PC-3 (cell line): ENCODE data around the gene TAS1R3. TPM values are rescaled to one million over a fixed set of nuclear protein-coding genes. Genes with fewer than 3 reads are reported as not detected.

ENCODE experiments used
- ATAC-seq: fragments of 200-7000 bp; cut with Tn5 transposase; 2 replicates; pipeline ENCODE4 v1.9.1; 2020; ENCODE audit warnings: mild to moderate bottlenecking, moderate library complexity
- BruUV-seq: library from RNA; stranded (reverse); fragments of 400-500 nt; replicated peaks from 2 replicates; lab custom pipeline; 2021; lab: Mats Ljungman, UMichigan
- CTCF ChIA-PET: fragments of 300-600 bp; sonication (Branson Sonifier 250); formaldehyde crosslinking; loops from one replicate; lab custom pipeline; 2022; ENCODE audit warnings: antibody characterized with exemption; lab: Charles Lee
- POLR2A ChIA-PET: fragments of 300-600 bp; sonication (Branson Sonifier 250); formaldehyde crosslinking; loops from one replicate; lab custom pipeline; 2022; ENCODE audit warnings: antibody characterized with exemption; ENCODE audit not compliant: unreplicated experiment; lab: Charles Lee
- DNase-seq: peaks from one replicate; pipeline ENCODE4 v3.0.0-alpha.2; 2015
- H2AFZ ChIP-seq: fragments of 300-600 bp; sonication (generic); 2 replicates; pipeline ENCODE4 v1.6.0; 2016; ENCODE audit warnings: antibody characterized with exemption, low read length
- H3F3A ChIP-seq: fragments of 300-600 bp; sonication (generic); one replicate; pipeline ENCODE4 v1.6.0; 2017; ENCODE audit warnings: antibody characterized with exemption, low read length, control low read depth, mild to moderate bottlenecking; ENCODE audit not compliant: unreplicated experiment
- H3K27ac ChIP-seq: fragments of 300-600 bp; sonication (generic); 2 replicates; pipeline ENCODE4 v1.5.1; 2016; ENCODE audit warnings: mild to moderate bottlenecking, low read length
- H3K27me3 ChIP-seq: fragments of 300-600 bp; sonication (generic); 2 replicates; pipeline ENCODE4 v1.6.1; 2016; ENCODE audit warnings: low read length, mixed read lengths
- H3K36me3 ChIP-seq: fragments of 300-600 bp; sonication (generic); 2 replicates; pipeline ENCODE4 v1.6.1; 2016; ENCODE audit warnings: low read depth, mixed run types, low read length, mixed read lengths
- H3K4me1 ChIP-seq: fragments of 300-600 bp; sonication (generic); 2 replicates; pipeline ENCODE4 v1.5.1; 2016; ENCODE audit warnings: low read length; ENCODE audit not compliant: insufficient read depth
- H3K4me2 ChIP-seq: fragments of 300-600 bp; sonication (generic); 2 replicates; pipeline ENCODE4 v1.6.0; 2016; ENCODE audit warnings: low read length
- H3K4me3 ChIP-seq: fragments of 300-600 bp; sonication (generic); 2 replicates; pipeline ENCODE4 v1.5.1; 2016; ENCODE audit warnings: mild to moderate bottlenecking, low read length, mixed read lengths
- H3K79me2 ChIP-seq: fragments of 300-600 bp; sonication (generic); 2 replicates; pipeline ENCODE4 v1.6.1; 2017; ENCODE audit warnings: low read length, mixed read lengths
- H3K9ac ChIP-seq: fragments of 300-600 bp; sonication (generic); 2 replicates; pipeline ENCODE4 v1.6.0; 2016; ENCODE audit warnings: mild to moderate bottlenecking, low read length
- H3K9me2 ChIP-seq: fragments of 300-600 bp; sonication (generic); replicated peaks from 2 replicates; pipeline ENCODE4 v1.6.1; 2016; ENCODE audit warnings: mixed run types, low read length, mixed read lengths
- H3K9me3 ChIP-seq: fragments of 300-600 bp; sonication (generic); 2 replicates; pipeline ENCODE4 v1.6.1; 2016; ENCODE audit warnings: low read length, mixed read lengths
- H4K20me1 ChIP-seq: fragments of 300-600 bp; sonication (generic); 2 replicates; pipeline ENCODE4 v1.6.1; 2016; ENCODE audit warnings: low read length, mixed read lengths
- CTCF ChIP-seq: fragments of 300-600 bp; sonication (generic); conservative IDR thresholded peaks from 2 replicates; pipeline ENCODE4 v1.5.1; 2017; ENCODE audit warnings: antibody characterized with exemption, low read depth, mild to moderate bottlenecking, low read length
- EZH2 ChIP-seq: fragments of 300-600 bp; sonication (generic); IDR thresholded peaks from one replicate; pipeline ENCODE4 v1.6.1; 2017; ENCODE audit warnings: antibody characterized with exemption, mild to moderate bottlenecking, low read length; ENCODE audit not compliant: unreplicated experiment
- EZH2phosphoT487 ChIP-seq: fragments of 300-600 bp; sonication (generic); IDR thresholded peaks from 2 replicates; pipeline ENCODE4 v1.6.1; 2018; ENCODE audit warnings: mild to moderate bottlenecking, antibody characterized with exemption, low read length, borderline replicate concordance
- intact Hi-C: fragments of 100-400 bp; cut with micrococcal nuclease; formaldehyde crosslinking; loops from 2 replicates; pipeline ENCODE4 v1.9.0; 2023
- total RNA-seq: library from RNA; depleted of rRNA; stranded (reverse); fragments of >200 nt; gene quantifications from 2 replicates; pipeline ENCODE4 v1.2.3, GENCODE V29; 2014

Gene TAS1R3
- total RNA-seq, 1 experiment from 2014 or later: 1.9 TPM

GRCh38 chr1:1374589-1374928 lies 43.5 kb downstream of the TAS1R3 start:
- Histone ChIP-seq H3K4me2 (peak overlapping the region; percentile 99), H3K9ac (peak overlapping the region; percentile 98), H3K9me3 (no peaks in the 10 kb centered on the region), H3K27ac (peak overlapping the region; percentile 77), H3K4me1 (peaks cover 20% of the 10 kb centered on the region), H4K20me1 (no peaks in the 10 kb centered on the region), H3K36me3 (peaks cover 10% of the 10 kb centered on the region; the same call in 1 of the 2 replicates), H3K9me2 (no peaks in the 10 kb centered on the region), H3F3A (peaks cover 9% of the 10 kb centered on the region), H3K27me3 (no peaks in the 10 kb centered on the region), H2AFZ (peak overlapping the region; percentile 72), H3K79me2 (peaks cover 35% of the 10 kb centered on the region), H3K4me3 (peak overlapping the region; percentile 96)
- DNase-seq (no peak), ATAC-seq (peak; percentile 1)
- no TSS peak for BruUV-seq
- POLR2A ChIA-PET: interaction anchor here (0.8 to 1.2 kb wide), 2 partner anchors 27 kb away, joined by 3 to 4 read pairs; no protein-coding TSS in a partner anchor
- intact Hi-C loops: loop anchor here (2.0 kb wide), 1 partner anchor 30 kb away; no protein-coding TSS in a partner anchor
- CTCF ChIA-PET: interaction anchor here (0.9 to 1.2 kb wide), 3 partner anchors 28 to 131 kb away, joined by 3 to 5 read pairs (median 4); no protein-coding TSS in a partner anchor
- TF ChIP-seq CTCF: no peak
- no peak for TF ChIP-seq EZH2phosphoT487
- no peak for TF ChIP-seq EZH2

- Histone ChIP-seq H3K4me2 (peak within 1 kb of the TSS; percentile 99), H3K4me3 (peak within 1 kb of the TSS; percentile 96), H3K36me3 (peaks cover 10% of the 10 kb centered on the region; the same call in 1 of the 2 replicates), H2AFZ (peak within 1 kb of the TSS; percentile 72), H3K9ac (peak within 1 kb of the TSS; percentile 98), H3K4me1 (peaks cover 20% of the 10 kb centered on the region), H3K9me2 (no peaks in the 10 kb centered on the region), H3K27me3 (no peaks in the 10 kb centered on the region), H3K9me3 (no peaks in the 10 kb centered on the region), H3K79me2 (peaks cover 35% of the 10 kb centered on the region), H4K20me1 (no peaks in the 10 kb centered on the region), H3F3A (peaks cover 9% of the 10 kb centered on the region), H3K27ac (peak within 1 kb of the TSS; percentile 77)
- ChIA-PET CTCF (interaction anchor here (0.9 to 1.2 kb wide), 3 partner anchors 24 to 131 kb away, joined by 3 to 5 read pairs (median 4); partner anchors contain the start of gene CCNL2), POLR2A (interaction anchor here (0.6 to 1.2 kb wide), 7 partner anchors 11 to 128 kb away, joined by 3 to 4 read pairs (median 3); partner anchors contain the start of gene CCNL2)
- TF ChIP-seq CTCF (0 out of 2 replicates have a peak, but pooled peaks have one; percentile 28), EZH2 (no peak)
- ATAC-seq (peak; percentile 92), DNase-seq (peak; percentile 100)
- BruUV-seq: no TSS peak
- intact Hi-C loops: loop anchor here (2.0 kb wide), 1 partner anchor 30 kb away; no protein-coding TSS in a partner anchor
These were observed 44.0 kb downstream of the TAS1R3 start, which contains the start of gene AURKAIP1 for GRCh38 chr1:1374929-1375662. Gene AURKAIP1, minus strand, starts transcription at chr1:1375207. Its CDS starts 451 bp downstream, at chr1:1374756.
